Neural cell (in vitro differentiated cells): ENCODE measurements around the gene NRG2. TPM values are rescaled to one million over a fixed set of nuclear protein-coding genes. Genes with fewer than 3 reads are reported as not detected.

Source experiments
- H2AFZ ChIP-seq: fragments of 200-600, 300-800 bp; sonication (generic), shearing (Covaris generic); 2 replicates; pipeline ENCODE4 v1.6.0; 2014; ENCODE audit warnings: low read depth, mild to moderate bottlenecking, antibody characterized with exemption, low read length, moderate library complexity
- H3F3A ChIP-seq: fragments of 200-600 bp; shearing (Covaris generic); 2 replicates; pipeline ENCODE4 v1.6.1; 2016; ENCODE audit warnings: mild to moderate bottlenecking, moderate library complexity, mixed read lengths, antibody characterized with exemption, low read length; ENCODE audit not compliant: insufficient read depth, poor library complexity, severe bottlenecking
- H3K27ac ChIP-seq: fragments of 200-600, 300-800 bp; sonication (generic), shearing (Covaris generic); 2 replicates; pipeline ENCODE4 v1.5.1; 2014; ENCODE audit warnings: mild to moderate bottlenecking, low read length, moderate library complexity
- H3K27me3 ChIP-seq: fragments of 300-800, 200-600 bp; sonication (generic), shearing (Covaris generic); 2 replicates; pipeline ENCODE4 v1.6.0; 2014; ENCODE audit warnings: mild to moderate bottlenecking, low read depth, low read length, moderate library complexity; ENCODE audit not compliant: insufficient read depth
- H3K36me3 ChIP-seq: fragments of 300-800, 200-600 bp; sonication (generic), shearing (Covaris generic); 2 replicates; pipeline ENCODE4 v1.5.1; 2014; ENCODE audit warnings: mild to moderate bottlenecking, antibody characterized with exemption, low read length, moderate library complexity; ENCODE audit not compliant: insufficient read depth
- H3K4me2 ChIP-seq: fragments of 300-800, 200-600 bp; sonication (generic), shearing (Covaris generic); 2 replicates; pipeline ENCODE4 v1.6.0; 2014; ENCODE audit warnings: mild to moderate bottlenecking, low read length
- H3K4me3 ChIP-seq: fragments of 300-800, 200-600 bp; sonication (generic), shearing (Covaris generic); 2 replicates; pipeline ENCODE4 v1.5.1; 2014; ENCODE audit warnings: mild to moderate bottlenecking, low read length, moderate library complexity
- H3K79me2 ChIP-seq: fragments of 200-600 bp; shearing (Covaris generic); replicated peaks from 2 replicates; pipeline ENCODE4 v1.6.0; 2014; ENCODE audit warnings: mild to moderate bottlenecking, low read length, moderate library complexity; ENCODE audit not compliant: insufficient read depth
- H3K9ac ChIP-seq: fragments of 300-800, 200-600 bp; sonication (generic), shearing (Covaris generic); 2 replicates; pipeline ENCODE4 v1.6.1; 2016; ENCODE audit warnings: mild to moderate bottlenecking, low read length, mixed read lengths
- H3K9me2 ChIP-seq: fragments of 200-600 bp; shearing (Covaris generic); 2 replicates; pipeline ENCODE4 v1.6.1; 2016; ENCODE audit warnings: mild to moderate bottlenecking, low read length, mixed read lengths; ENCODE audit not compliant: insufficient read depth
- H3K9me3 ChIP-seq: fragments of 200-600, 300-800 bp; sonication (generic), shearing (Covaris generic); 2 replicates; pipeline ENCODE4 v1.6.1; 2016; ENCODE audit warnings: mild to moderate bottlenecking, mixed run types, low read length, moderate library complexity, mixed read lengths
- H4K20me1 ChIP-seq: fragments of 200-600 bp; shearing (Covaris generic); 2 replicates; pipeline ENCODE4 v1.6.1; 2016; ENCODE audit warnings: mild to moderate bottlenecking, mixed run types; ENCODE audit not compliant: insufficient read depth
- CTCF ChIP-seq: fragments of 450-650 bp; IDR thresholded peaks from 2 replicates; pipeline ENCODE4 v1.5.1; 2014; ENCODE audit warnings: antibody characterized with exemption, mild to moderate bottlenecking, moderate library complexity; ENCODE audit not compliant: poor library complexity, severe bottlenecking
- EP300 ChIP-seq: fragments of 450-650 bp; conservative IDR thresholded peaks from 2 replicates; pipeline ENCODE4 v1.6.1; 2014; ENCODE audit warnings: antibody characterized with exemption, mild to moderate bottlenecking, moderate library complexity; ENCODE audit not compliant: poor library complexity, severe bottlenecking
- EZH2 ChIP-seq: fragments of 200-600, 300-800 bp; shearing (Covaris generic), sonication (generic); IDR thresholded peaks from 2 replicates; pipeline ENCODE4 v1.6.1; 2014; ENCODE audit warnings: antibody characterized with exemption, low read length, borderline replicate concordance, mild to moderate bottlenecking; ENCODE audit not compliant: insufficient read depth, poor library complexity, severe bottlenecking
- MXI1 ChIP-seq: fragments of 450-650 bp; conservative IDR thresholded peaks from 2 replicates; pipeline ENCODE4 v1.6.1; 2014; ENCODE audit warnings: antibody characterized with exemption, mild to moderate bottlenecking; ENCODE audit not compliant: poor library complexity, severe bottlenecking
- POLR2AphosphoS5 ChIP-seq: IDR thresholded peaks from 2 replicates; pipeline ENCODE4 v1.6.1; 2012
- RAD21 ChIP-seq: fragments of 450-650 bp; conservative IDR thresholded peaks from 2 replicates; pipeline ENCODE4 v1.6.1; 2014; ENCODE audit warnings: antibody characterized with exemption, mild to moderate bottlenecking, moderate library complexity
- REST ChIP-seq: IDR thresholded peaks from 2 replicates; pipeline ENCODE4 v1.6.1; 2012; ENCODE audit warnings: borderline replicate concordance
- SMC3 ChIP-seq: fragments of 450-650 bp; conservative IDR thresholded peaks from 2 replicates; pipeline ENCODE4 v1.6.1; 2014; ENCODE audit warnings: antibody characterized with exemption, mild to moderate bottlenecking, moderate library complexity; ENCODE audit not compliant: poor library complexity
- TAF1 ChIP-seq: IDR thresholded peaks from 2 replicates; pipeline ENCODE4 v1.6.1; 2012; ENCODE audit warnings: low read depth
- polyA plus RNA-seq: library from polyadenylated mRNA; depleted of rRNA; stranded (reverse); fragments of >200 nt; gene quantifications from 2 replicates; pipeline ENCODE4 v1.2.3, GENCODE V29; 2014

The NRG2 gene
- polyA plus RNA-seq, 1 donor from 2014 or later: 5.4 TPM

- H3K27ac ChIP-seq: no peak overlapping the region
- no peaks in the 10 kb centered on the region for H3K9me3 ChIP-seq
- H4K20me1 ChIP-seq: no peaks in the 10 kb centered on the region
- no peak overlapping the region for H3K4me2 ChIP-seq
- H3F3A ChIP-seq: no peaks in the 10 kb centered on the region
- H3K27me3 ChIP-seq: peaks cover 7% of the 10 kb centered on the region
- H3K9me2 ChIP-seq: no peaks in the 10 kb centered on the region
- H3K79me2 ChIP-seq: no peaks in the 10 kb centered on the region
- H2AFZ ChIP-seq: no peak overlapping the region
- TF ChIP-seq POLR2AphosphoS5: no peak
- H3K9ac ChIP-seq: no peak overlapping the region
- H3K36me3 ChIP-seq: no peaks in the 10 kb centered on the region
- H3K4me3 ChIP-seq: no peak overlapping the region
These were observed 40.0 kb upstream of the NRG2 start for GRCh38 chr5:140083120-140083519.

- Histone ChIP-seq H2AFZ (no peak overlapping the region), H3K9me2 (no peaks in the 10 kb centered on the region), H3K79me2 (no peaks in the 10 kb centered on the region), H3F3A (no peaks in the 10 kb centered on the region), H3K9ac (no peak overlapping the region), H4K20me1 (no peaks in the 10 kb centered on the region), H3K9me3 (no peaks in the 10 kb centered on the region), H3K4me3 (no peak overlapping the region), H3K36me3 (no peaks in the 10 kb centered on the region), H3K27ac (no peak overlapping the region), H3K4me2 (no peak overlapping the region), H3K27me3 (peaks cover 16% of the 10 kb centered on the region)
- no peak for TF ChIP-seq RAD21
- TF ChIP-seq SMC3: no peak
- TF ChIP-seq TAF1: no peak
- no peak for TF ChIP-seq MXI1
- TF ChIP-seq EZH2: no peak
- no peak for TF ChIP-seq CTCF
- no peak for TF ChIP-seq POLR2AphosphoS5
- no peak for TF ChIP-seq EP300
These were observed 33.7 kb upstream of the NRG2 start for GRCh38 chr5:140076788-140077187.

GRCh38 chr5:140076142-140076541 lies 33.0 kb upstream of the NRG2 start:
- Histone ChIP-seq H3K4me3 (no peak overlapping the region), H3K79me2 (no peaks in the 10 kb centered on the region), H3K4me2 (no peak overlapping the region), H3K27ac (no peak overlapping the region), H4K20me1 (no peaks in the 10 kb centered on the region), H3K9me2 (no peaks in the 10 kb centered on the region), H2AFZ (no peak overlapping the region), H3K27me3 (peaks cover 16% of the 10 kb centered on the region), H3K9me3 (no peaks in the 10 kb centered on the region), H3K36me3 (no peaks in the 10 kb centered on the region), H3F3A (no peaks in the 10 kb centered on the region), H3K9ac (no peak overlapping the region)
- no peak for TF ChIP-seq CTCF
- no peak for TF ChIP-seq RAD21
- no peak for TF ChIP-seq EP300
- no peak for TF ChIP-seq MXI1
- no peak for TF ChIP-seq SMC3
- no peak for TF ChIP-seq EZH2
- TF ChIP-seq REST: no peak
- no peak for TF ChIP-seq TAF1
- no peak for TF ChIP-seq POLR2AphosphoS5
